Measurements from ENCODE around the gene ATP2B3.

GRCh38 chrX:153510383-153510782 lies 7.1 kb upstream of the ATP2B3 start:
- TF ChIP-seq, protein P1, sequence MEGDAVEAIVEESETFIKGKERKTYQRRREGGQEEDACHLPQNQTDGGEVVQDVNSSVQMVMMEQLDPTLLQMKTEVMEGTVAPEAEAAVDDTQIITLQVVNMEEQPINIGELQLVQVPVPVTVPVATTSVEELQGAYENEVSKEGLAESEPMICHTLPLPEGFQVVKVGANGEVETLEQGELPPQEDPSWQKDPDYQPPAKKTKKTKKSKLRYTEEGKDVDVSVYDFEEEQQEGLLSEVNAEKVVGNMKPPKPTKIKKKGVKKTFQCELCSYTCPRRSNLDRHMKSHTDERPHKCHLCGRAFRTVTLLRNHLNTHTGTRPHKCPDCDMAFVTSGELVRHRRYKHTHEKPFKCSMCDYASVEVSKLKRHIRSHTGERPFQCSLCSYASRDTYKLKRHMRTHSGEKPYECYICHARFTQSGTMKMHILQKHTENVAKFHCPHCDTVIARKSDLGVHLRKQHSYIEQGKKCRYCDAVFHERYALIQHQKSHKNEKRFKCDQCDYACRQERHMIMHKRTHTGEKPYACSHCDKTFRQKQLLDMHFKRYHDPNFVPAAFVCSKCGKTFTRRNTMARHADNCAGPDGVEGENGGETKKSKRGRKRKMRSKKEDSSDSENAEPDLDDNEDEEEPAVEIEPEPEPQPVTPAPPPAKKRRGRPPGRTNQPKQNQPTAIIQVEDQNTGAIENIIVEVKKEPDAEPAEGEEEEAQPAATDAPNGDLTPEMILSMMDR (IDR thresholded peaks at IDR 0.05): no peak
- no peak for TF ChIP-seq POLR2AphosphoS5 (IDR thresholded peaks at IDR 0.05)
- no peak for TF ChIP-seq POLR2A (IDR thresholded peaks at IDR 0.05; ENCODE audit: low read depth)
